GM18520 (cell line): ENCODE measurements around the gene AKR1E2.
A peak's percentile ranks its signal among the peaks of the same experiment; 100 is the strongest.

ENCODE experiments used
- ATAC-seq: cut with Tn5 transposase; IDR thresholded peaks from one replicate; pipeline ENCODE4 v1.9.1; 2021; ENCODE audit not compliant: unreplicated experiment

AKR1E2 gene

DNA sequence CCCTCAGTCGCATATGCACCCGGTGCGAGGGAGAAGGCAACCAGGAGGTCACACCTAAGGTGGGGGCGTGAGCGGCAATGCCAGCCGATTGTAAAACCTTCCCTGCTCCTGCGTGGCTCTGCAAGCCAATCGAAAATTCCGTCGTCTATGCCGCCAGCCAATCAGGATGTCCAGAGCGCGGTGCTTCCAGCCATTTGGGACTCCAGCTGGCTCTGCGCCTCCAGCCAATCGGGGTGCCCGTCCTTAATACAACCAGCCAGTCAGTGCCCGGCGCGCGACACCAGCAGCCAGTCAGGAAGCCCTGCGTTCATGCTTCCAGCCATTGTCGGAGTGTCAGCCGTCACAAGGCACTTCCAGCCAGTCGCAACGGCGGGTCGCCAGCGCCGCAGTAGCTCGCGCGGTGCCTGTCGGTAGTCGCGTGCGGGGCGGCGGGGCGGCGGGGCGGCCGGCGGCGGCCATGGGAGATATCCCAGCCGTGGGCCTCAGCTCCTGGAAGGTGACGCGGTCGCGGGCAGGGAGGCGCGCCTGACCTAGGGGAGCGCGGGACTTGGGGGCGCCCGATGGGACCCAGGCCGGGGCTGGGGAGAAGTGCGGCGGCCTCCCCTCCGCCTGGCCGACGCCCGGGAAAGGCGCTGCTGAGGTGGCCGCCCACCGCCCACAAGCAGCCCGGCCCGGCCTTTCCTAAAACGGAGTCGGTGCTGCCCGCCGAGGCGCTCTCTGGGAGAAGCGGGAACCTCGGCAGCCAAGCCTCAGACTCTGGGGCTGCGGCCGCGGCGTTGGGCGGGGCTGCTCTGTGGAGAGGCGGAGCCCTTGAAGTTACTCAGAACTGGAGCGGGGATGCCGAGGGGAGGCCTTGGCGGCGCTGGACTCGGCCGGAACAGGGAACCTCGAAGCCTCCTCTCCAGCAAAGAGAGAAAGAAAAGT, at the start of gene AKR1E2:
Gene AKR1E2 (plus strand): TSS at position 340 of the 924 bp plus-strand sequence. CDS start 118 bp downstream, at position 458.
- no peak for ATAC-seq

- peak; percentile 69 for ATAC-seq
Measured at GRCh38 chr10:4776234-4776638, 49.8 kb upstream of the AKR1E2 start.

GRCh38 chr10:4778761-4779160, 47.2 kb upstream of the AKR1E2 start:
- no peak for ATAC-seq

GRCh38 chr10:4780091-4780490, 45.9 kb upstream of the AKR1E2 start:
- ATAC-seq: no peak

DNA sequence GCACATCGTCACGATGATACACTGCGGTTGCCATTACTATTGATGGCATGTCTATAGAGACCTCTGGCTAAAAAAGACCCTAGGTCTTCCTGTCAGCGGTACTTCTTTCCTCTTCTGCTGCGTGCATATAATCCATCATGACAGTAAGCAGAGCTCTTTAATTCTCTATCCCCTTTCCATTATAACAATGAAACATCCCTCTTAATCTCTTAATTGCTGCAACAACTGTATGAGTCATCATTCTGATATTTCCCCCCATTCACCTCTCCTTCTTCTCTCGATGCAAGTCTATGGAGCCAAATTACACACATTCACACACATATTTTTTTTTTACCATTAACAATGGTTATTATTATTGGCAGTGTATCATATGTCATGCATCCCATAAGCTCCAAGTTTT, 45.2 kb upstream of the AKR1E2 start:
- no peak for ATAC-seq

GRCh38 chr10:4781955-4782354, 44.1 kb upstream of the AKR1E2 start:
- ATAC-seq: no peak

DNA sequence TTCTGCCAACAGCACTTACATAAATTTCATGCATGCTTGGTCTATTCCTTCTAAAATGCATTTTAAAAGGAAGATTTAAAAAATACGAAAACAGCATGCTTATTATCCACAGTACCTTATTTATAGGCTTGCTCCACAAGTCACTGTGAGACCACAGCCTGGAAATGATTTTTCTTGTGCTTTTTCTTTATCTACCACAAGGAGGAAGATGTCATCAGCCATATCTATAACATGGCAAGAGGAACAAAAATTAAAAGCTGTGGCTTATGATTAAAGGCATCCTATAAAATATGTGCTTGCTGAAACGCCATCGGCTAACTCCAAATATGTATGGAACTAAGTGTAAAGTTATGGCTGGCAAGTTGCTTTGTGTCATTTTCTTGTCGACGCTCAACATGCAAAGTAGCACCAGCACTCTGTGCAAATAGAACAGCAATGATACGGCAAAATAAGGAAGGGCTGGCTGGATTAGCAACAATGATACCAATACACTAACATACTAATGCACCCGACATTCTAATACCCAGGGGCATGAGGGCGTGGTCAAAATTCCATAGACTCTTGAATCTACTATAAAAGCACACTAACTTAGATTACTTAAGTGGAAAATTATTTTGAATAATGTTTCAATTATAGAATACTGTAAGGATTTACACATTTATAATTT, 41.2 kb upstream of the AKR1E2 start:
- no peak for ATAC-seq

GRCh38 chr10:4786043-4786839, 39.8 kb upstream of the AKR1E2 start:
- no peak for ATAC-seq

GRCh38 chr10:4790045-4790444, 36.0 kb upstream of the AKR1E2 start:
- no peak for ATAC-seq

- ATAC-seq: no peak
Measured at GRCh38 chr10:4790922-4791321, 35.1 kb upstream of the AKR1E2 start.

- ATAC-seq: no peak
Measured at GRCh38 chr10:4792381-4792780, 33.6 kb upstream of the AKR1E2 start.

GRCh38 chr10:4801405-4801804, 24.6 kb upstream of the AKR1E2 start:
- no peak for ATAC-seq

DNA sequence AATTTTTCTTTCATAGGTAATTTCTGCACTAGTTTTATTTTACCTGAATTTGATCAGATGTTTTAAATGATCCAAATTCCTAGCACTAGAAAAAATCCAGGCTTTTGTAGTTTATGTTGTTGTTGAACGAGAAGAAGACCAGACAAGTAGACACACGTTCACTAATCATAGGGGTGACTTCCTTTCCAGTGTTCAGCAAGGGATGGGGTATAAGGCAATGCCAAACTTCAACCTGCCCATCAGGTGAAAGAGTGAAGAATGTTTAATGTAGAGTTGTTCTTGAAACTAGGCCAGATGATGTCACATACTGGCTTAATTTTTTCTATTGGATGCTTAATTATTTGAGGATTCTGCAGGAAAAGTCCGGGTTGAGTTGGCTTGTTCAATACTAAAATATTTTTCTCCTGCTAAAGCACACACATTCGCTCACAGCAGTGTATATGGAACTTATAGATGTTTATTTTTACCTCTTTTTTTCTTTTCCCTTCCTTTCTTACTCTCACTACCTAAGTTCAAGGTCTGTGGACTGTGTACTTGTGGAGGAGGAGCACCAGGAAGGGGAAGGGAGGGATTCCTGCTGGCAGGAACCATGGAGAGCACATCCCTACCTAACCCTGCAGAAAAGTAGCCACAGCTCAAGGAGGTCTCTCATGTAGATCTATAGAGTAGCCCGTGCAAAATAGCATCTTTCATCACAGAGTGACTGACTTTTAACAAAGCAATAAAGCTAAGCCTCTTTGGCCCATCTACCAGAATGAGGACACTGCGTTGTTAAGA, 23.1 kb upstream of the AKR1E2 start:
- ATAC-seq: no peak

- no peak for ATAC-seq
Measured at GRCh38 chr10:4803822-4804221, 22.2 kb upstream of the AKR1E2 start.

DNA sequence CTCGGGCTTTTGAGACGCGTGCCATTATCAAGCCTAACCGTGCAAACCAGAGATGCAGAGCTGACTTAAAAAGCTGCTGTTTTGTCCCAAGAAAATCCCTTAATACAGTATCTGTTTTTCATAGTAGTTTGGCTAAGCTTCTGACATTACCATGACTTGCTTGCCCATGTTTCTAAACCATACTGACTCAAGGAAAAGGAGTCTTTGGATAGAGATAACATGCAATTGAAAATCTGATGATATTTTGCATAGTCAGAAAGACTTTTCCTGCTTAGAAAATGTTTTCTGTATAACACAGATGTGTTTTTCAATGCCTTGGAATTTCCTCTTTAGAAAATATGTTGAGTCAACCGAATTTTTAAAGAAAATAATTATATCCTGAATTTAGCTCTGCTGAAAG, 21.5 kb upstream of the AKR1E2 start:
- ATAC-seq: no peak

DNA sequence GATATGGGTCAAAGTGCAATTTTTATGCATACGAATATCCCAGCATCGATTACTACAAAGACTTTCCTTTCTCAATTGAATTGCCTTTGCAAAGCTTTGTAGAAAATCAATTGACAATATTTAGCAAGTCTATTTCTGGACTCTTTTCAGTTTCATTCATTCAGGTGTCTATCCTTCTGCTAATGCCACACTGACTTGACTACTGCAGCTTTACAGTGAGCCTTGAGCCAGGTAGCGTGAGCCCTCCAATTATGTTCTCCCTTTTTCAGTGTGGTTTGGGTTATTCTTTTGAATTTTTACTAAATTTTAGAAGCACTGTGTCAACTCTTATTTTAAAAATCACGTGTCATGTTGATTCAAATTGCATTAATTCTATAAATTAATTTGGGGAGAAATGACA, 19.5 kb upstream of the AKR1E2 start:
- ATAC-seq: no peak

- ATAC-seq: no peak
Measured at GRCh38 chr10:4807761-4808507, 18.1 kb upstream of the AKR1E2 start.

GRCh38 chr10:4809156-4809555, 16.9 kb upstream of the AKR1E2 start:
- ATAC-seq: no peak

GRCh38 chr10:4810092-4810491, 15.9 kb upstream of the AKR1E2 start:
- no peak for ATAC-seq

DNA sequence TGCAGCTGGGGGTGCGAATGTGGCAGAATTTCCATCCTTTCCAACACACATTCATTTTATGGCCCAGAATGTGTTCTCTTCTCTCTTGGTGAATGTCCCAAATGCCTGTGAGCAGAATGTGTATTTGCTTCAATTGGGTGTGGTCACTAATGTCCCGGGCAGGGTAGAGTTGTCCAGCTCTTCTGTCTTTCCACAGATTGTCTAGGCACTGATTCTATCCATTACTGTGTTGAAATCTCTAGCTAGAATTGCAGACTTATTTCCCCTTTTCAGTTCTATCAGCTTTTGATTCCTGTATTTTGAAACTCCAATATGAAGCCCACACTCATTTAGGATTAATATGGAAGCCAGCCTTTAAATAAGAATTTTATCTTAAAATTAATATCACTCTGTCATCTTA, 14.0 kb upstream of the AKR1E2 start:
- ATAC-seq: no peak
